Prostate gland (tissue), 2 donors: Measurements from ENCODE around the gene WNT16. TPM values are rescaled to one million over a fixed set of nuclear protein-coding genes. Genes with fewer than 3 reads are reported as not detected.
"Not testable (repeated sequence)": the region's sequence is repeated elsewhere in the genome, so short reads cannot be mapped to it uniquely, and the experiment has no call there.

Source experiments
- DNase-seq: peaks from one replicate; pipeline ENCODE4 v3.0.0-alpha.2; 2019; ENCODE audit warnings: low spot score
- H3K27ac ChIP-seq, 2 donors: fragments of 200-600 bp; sonication (generic); 2 replicates each; pipeline ENCODE4 v1.5.1; 2017 to 2019
- H3K27me3 ChIP-seq: fragments of 200-600 bp; sonication (generic); replicated peaks from 2 replicates; pipeline ENCODE4 v1.5.1; 2019; ENCODE audit not compliant: insufficient read depth
- H3K36me3 ChIP-seq, 2 donors: fragments of 200-600 bp; sonication (generic); 1 replicate in 1 of 2; 2 replicates in 1 of 2; pipeline versions ENCODE4 v1.5.1 to v1.8.1; 2017 to 2019
- H3K4me1 ChIP-seq: fragments of 200-600 bp; sonication (generic); replicated peaks from 2 replicates; pipeline ENCODE4 v1.5.1; 2019
- H3K4me3 ChIP-seq, 2 donors: fragments of 200-600 bp; sonication (generic); 2 replicates each; pipeline ENCODE4 v1.5.1; 2017 to 2019
- H3K9me3 ChIP-seq: fragments of 200-600 bp; sonication (generic); 2 replicates; pipeline ENCODE4 v1.5.1; 2017
- CTCF ChIP-seq, 4 experiments: fragments of 200-600 bp in 2 of 4; fragments of 450-650 bp in 2 of 4; sonication (generic) in 2 of 4; IDR thresholded peaks; 1 replicate in 3 of 4; 2 replicates in 1 of 4; pipeline ENCODE4 v1.5.1; 2016 to 2019; ENCODE audit warnings: antibody characterized with exemption in 4 of 4, mild to moderate bottlenecking in 2 of 4, moderate library complexity in 2 of 4
- POLR2A ChIP-seq: fragments of 450-650 bp; IDR thresholded peaks from one replicate; pipeline ENCODE4 v1.6.1; 2016; ENCODE audit warnings: antibody characterized with exemption, mild to moderate bottlenecking
- POLR2AphosphoS5 ChIP-seq: sonication (generic); formaldehyde crosslinking; IDR thresholded peaks from one replicate; pipeline ENCODE4 v1.6.1; 2017; ENCODE audit warnings: antibody characterized with exemption
- WGBS: methylation state at CpG from one replicate; pipeline ENCODE4 v1.1.5; 2018; 5-methylcytosine and 5-hydroxymethylcytosine counted together
- intact Hi-C: fragments of 100-400 bp; cut with DNase I; formaldehyde crosslinking; loops from one replicate; pipeline ENCODE4 v1.14.2; 2022
- total RNA-seq, 2 donors: library from RNA; depleted of rRNA; stranded (reverse); fragments of >200 nt; gene quantifications; one replicate each; pipeline ENCODE4 v1.1.0, GENCODE V29; 2016

WNT16 gene
- total RNA-seq, 2 donors from 2014 or later = 0.23 to 1.1 TPM

- Histone ChIP-seq H3K36me3 (no peaks in the 10 kb centered on the region), H3K27ac (no peak overlapping the region), H3K4me1 (no peaks in the 10 kb centered on the region), H3K27me3 (no peaks in the 10 kb centered on the region), H3K9me3 (no peaks in the 10 kb centered on the region), H3K4me3 (no peak overlapping the region)
- no peak for DNase-seq
- WGBS = 63% methylated on average over 3 of the region's 3 CpGs
- no peak for TF ChIP-seq CTCF (IDR thresholded peaks at IDR 0.05)
- no peak for TF ChIP-seq POLR2A
- no peak for TF ChIP-seq POLR2AphosphoS5
- intact Hi-C loops = no loop called here
These were observed 46.7 kb upstream of the WNT16 start for GRCh38 chr7:121282129-121282528.

GRCh38 chr7:121285066-121285667 lies 43.6 kb upstream of the WNT16 start:
- no peak for TF ChIP-seq POLR2AphosphoS5
- H3K4me1 ChIP-seq = no peaks in the 10 kb centered on the region
- WGBS = 100% methylated on average over 1 of the region's 1 CpG
- no peak for DNase-seq
- H3K36me3 ChIP-seq = no peaks in the 10 kb centered on the region
- no peaks in the 10 kb centered on the region for H3K9me3 ChIP-seq
- no peak overlapping the region for H3K4me3 ChIP-seq
- no peak overlapping the region for H3K27ac ChIP-seq
- intact Hi-C loops = no loop called here
- no peaks in the 10 kb centered on the region for H3K27me3 ChIP-seq

DNA sequence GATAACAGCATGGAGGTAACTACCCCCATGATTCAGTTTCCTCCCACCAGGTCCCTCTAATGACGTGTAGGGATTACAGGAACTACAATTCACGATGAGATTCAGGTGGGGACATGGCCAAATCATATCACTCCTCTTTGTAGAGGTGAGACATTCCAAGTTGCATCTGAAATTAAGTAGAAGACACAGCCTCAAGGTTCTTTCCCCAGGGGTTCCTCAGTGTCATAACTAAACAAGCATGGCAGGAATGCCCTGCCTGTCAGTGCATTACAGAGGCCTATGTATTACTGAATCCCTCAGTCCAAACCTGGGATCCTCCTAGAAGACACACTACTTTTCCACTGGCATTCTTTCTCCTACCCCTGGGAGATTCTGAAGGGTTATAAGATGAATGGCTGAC lies 42.6 kb upstream of the WNT16 start:
- Histone ChIP-seq H3K9me3 (no peaks in the 10 kb centered on the region), H3K4me3 (no peak overlapping the region), H3K36me3 (no peaks in the 10 kb centered on the region), H3K27ac (no peak overlapping the region), H3K4me1 (no peaks in the 10 kb centered on the region), H3K27me3 (no peaks in the 10 kb centered on the region)
- TF ChIP-seq POLR2A = no peak
- no peak for TF ChIP-seq CTCF (IDR thresholded peaks at IDR 0.05)
- TF ChIP-seq POLR2AphosphoS5 = no peak
- 97% methylated on average over 2 of the region's 2 CpGs for WGBS
- intact Hi-C loops = no loop called here
- no peak for DNase-seq

DNA sequence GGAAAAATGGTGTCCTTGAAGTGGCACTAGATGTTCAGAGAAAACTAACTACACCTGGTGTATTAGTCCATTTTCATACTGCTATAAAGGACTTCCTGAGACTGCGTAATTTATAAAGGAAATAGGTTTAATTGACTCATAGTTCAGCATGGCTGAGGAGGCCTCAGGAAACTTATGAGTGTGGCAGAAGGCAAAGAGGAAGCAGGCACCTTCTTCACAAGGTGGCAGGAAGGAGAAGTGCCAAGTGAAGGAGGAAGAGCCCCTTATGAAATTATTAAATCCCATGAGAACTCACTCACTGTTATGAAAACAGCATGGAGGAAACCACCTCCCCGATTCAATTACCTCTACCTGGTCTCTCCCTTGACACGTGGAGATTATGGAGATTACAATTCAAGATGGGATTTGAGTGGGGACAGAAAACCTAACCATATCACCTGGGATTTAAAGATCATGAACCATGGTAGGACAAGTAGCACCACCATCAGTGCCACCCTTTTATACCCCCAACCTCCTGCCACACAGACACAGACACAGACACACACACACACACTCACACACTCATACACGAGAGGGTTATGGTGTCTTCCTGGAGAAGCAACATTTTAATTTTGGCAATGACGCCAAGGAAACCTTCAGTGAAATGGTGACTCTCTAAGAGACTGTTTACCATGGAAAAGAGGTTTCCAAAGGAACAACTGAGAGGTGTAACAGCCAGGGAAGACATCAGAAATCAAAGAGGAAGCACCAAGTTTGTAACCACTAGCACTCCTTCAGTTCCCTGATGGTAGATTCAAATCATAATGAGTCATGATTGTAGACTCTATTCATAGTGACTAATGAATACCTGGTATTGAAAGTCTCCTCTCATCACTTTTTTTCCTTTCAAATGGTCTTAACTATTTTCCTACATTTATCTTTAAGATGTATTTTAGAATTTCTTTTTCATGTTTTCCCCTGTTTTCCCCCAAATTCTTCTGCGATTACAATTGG lies 41.8 kb upstream of the WNT16 start:
- Histone ChIP-seq H3K9me3 (no peaks in the 10 kb centered on the region), H3K27ac (no peak overlapping the region), H3K4me3 (no peak overlapping the region), H3K27me3 (no peaks in the 10 kb centered on the region), H3K36me3 (no peaks in the 10 kb centered on the region), H3K4me1 (no peaks in the 10 kb centered on the region)
- WGBS = 90% methylated on average over 6 of the region's 6 CpGs
- no peak for TF ChIP-seq POLR2A
- no peak for TF ChIP-seq CTCF (IDR thresholded peaks at IDR 0.05)
- TF ChIP-seq POLR2AphosphoS5 = no peak
- intact Hi-C loops = no loop called here
- no peak for DNase-seq

DNA sequence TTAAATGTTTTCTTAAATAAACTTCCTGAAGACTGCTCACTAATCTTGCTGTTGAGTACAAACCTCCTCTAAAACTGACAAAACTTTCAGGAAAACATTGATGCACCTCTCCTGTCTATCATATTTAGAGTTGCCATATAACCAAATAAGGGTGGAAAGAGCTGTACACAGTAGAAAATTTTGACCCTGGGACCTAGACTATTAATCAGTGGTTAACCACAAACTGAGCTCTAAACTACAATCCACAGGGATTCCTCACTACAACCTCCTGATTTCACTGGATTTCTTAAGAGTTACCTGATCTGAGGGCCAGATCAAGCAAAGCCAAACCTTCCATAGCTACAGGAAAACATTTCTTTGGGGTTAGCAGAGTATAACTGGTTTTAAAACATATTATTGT lies 39.9 kb upstream of the WNT16 start:
- TF ChIP-seq CTCF (IDR thresholded peaks at IDR 0.05) (no peak), POLR2A (no peak), POLR2AphosphoS5 (no peak)
- H3K36me3 ChIP-seq = no peaks in the 10 kb centered on the region

DNA sequence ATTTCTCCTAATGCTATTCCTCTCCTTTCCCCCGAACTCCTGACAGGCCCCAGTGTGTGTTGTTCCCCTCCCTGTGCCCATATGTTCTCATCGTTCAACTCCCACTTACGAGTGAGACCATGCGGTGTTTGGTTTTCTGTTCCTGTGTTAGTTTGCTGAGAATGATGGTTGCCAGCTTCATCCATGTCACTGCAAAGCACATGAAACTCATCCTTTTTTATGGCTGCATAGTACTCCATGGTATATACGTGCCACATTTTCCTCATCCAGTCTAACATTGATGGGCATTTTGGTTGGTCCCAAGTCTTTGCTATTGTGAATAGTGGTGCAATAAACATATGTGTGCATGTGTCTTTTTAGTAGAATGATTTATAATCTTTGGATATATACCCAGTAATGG lies 38.9 kb upstream of the WNT16 start:
- H3K36me3 ChIP-seq, H3K4me3 ChIP-seq, H3K27me3 ChIP-seq, H3K27ac ChIP-seq, H3K9me3 ChIP-seq, intact Hi-C loops, DNase-seq, H3K4me1 ChIP-seq: not testable (repeated sequence)
- WGBS = 96% methylated on average over 5 of the region's 5 CpGs

More for the DNA sequence above, 39.9 kb upstream of the WNT16 start:
- Histone ChIP-seq H3K27ac (no peak overlapping the region), H3K4me1 (no peaks in the 10 kb centered on the region), H3K27me3 (peaks cover 2% of the 10 kb centered on the region), H3K9me3 (no peaks in the 10 kb centered on the region), H3K4me3 (no peak overlapping the region)
- no peak for DNase-seq
- intact Hi-C loops = no loop called here
